NCI-H460 (cell line): ENCODE data around the gene C2orf81. TPM values are rescaled to one million over a fixed set of nuclear protein-coding genes. Genes with fewer than 3 reads are reported as not detected.
"Not testable (repeated sequence)": the region's sequence is repeated elsewhere in the genome, so short reads cannot be mapped to it uniquely, and the experiment has no call there.

Experiments
- DNase-seq: peaks from one replicate; pipeline ENCODE4 v3.0.0-alpha.2; 2016; ENCODE audit warnings: low read depth; ENCODE audit errors: extremely low read depth
- total RNA-seq: library from RNA; depleted of rRNA; stranded (reverse); fragments of >200 nt; shearing (Covaris generic); gene quantifications from 2 replicates; pipeline ENCODE4 v1.2.3, GENCODE V29; 2014

C2orf81 gene
- total RNA-seq, 1 experiment from 2014 or later, result 1.2 TPM

DNA sequence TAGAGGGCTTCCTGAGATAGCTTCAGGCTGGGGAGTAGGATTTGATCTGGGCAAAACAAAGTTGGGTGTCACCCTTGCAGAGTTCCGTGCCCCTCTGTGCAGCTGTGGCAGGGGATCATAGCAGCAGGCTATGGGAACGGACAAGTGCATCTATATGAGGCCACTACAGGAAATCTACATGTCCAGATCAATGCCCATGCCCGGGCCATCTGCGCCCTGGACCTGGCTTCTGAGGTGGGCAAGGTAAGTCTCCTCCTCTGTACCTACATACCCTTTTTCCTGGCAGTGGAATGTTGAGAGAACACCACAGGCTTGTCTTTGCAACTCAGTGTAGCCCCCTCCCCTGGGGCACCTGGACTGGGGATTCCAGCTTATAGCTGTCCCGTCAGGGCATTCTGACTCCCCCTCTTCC, 3.6 kb upstream of the C2orf81 start:
- no peak for DNase-seq

DNA sequence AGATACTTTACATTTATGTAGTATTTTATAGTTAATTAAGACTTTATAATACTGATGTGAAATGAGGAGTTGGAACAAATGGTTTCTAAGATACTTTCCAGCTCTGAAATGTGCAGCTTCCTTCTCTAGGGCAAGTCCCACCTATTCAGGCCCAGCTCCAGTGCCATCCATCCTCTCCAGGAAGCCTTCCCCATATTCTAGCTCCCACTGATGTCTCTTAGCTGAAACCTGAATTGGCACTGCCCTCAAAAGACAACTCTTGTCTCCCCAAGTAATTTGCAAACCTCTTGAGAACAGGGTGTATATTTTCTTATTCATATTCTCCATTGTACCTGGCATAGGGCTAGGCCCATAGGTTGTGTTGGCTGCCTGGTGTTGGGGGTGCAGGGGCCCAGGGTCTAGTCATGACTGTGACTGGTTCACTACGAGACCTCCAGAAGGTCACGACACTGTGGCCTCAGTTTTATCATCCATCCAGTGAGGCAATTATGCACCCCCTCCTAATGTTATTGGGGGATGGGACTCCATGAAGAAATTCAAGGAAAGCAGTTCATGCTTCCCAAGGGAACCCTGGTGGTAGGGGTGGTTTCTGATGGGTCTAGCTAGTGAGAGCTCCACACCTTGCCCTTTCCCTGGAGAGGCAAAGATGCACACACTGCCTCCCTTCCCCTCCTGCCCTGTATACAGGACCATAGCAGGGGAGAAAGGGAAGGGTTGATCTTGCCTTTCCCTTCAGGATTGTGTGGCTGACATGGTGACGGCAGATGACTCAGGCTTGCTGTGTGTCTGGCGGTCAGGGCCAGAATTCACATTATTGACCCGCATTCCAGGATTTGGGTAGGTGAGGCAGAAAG, 2.9 kb upstream of the C2orf81 start:
- DNase-seq, result no peak

DNA sequence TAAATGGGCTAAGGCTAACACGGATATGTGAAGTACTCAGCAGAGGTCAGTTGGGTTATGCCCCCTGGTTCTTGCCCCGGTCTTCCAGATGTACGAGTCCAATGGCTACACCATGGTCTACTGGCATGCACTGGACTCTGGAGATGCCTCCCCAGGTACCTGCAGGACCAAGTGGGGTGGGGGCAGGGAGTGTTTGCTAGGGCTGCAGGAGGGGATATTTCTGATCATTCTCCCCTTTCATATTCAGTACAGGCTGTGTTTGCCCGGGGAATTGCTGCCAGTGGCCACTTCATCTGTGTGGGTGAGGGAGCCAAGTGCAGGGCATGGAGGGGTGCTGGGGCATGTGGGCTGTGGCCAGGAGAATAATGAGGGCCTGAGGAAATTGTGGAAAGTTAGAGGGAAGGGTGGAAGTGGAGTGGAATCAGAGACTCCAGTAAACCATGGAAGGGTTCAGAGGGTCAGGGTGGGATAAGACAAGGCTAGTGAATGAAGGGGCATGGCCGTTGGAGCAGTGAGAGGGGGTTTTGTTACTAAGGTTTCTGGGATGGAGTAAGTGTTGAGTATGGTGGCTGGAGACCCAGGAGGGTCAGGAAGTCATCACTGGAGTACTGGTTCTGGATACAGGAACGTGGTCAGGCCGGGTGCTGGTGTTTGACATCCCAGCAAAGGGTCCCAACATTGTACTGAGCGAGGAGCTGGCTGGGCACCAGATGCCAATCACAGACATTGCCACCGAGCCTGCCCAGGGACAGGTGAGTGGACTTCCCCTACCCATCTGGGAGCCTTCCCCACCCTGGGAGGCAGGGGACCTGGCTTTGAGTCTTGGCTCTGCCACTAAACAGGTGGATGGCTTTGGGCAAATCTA, 2.0 kb upstream of the C2orf81 start:
- no peak for DNase-seq

DNA sequence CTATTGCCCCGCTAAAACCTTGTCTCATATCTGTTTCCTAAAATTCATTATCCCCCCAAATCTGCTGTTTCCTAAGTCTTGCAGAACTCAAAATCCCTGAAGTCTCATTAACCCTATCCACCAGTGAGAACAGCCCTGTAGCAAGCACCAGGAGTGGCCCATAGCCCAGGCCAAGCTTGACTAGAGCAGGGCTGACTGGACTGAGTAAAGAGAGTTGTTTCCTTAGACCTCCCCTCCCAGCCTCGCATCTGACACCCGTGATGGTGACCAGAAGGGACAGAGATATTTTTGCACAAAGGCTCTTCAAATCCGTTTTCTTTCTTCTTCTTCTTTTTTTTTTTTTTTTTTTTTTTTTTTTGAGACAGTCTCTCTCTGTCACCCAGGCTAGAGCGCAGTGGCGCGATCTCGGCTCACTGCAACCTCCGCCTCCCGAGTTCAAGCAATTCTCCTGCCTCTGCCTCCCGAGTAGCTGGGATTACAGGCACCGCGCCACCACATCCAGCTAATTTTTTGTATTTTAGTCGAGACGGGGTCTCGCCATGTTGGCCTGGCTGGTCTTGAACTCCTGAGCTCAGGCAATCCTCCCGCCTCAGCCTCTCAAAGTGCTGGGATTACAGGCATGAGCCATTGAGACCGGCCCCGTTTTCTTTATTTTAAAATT, 846 bp downstream of the C2orf81 start:
- DNase-seq, result not testable (repeated sequence)

DNA sequence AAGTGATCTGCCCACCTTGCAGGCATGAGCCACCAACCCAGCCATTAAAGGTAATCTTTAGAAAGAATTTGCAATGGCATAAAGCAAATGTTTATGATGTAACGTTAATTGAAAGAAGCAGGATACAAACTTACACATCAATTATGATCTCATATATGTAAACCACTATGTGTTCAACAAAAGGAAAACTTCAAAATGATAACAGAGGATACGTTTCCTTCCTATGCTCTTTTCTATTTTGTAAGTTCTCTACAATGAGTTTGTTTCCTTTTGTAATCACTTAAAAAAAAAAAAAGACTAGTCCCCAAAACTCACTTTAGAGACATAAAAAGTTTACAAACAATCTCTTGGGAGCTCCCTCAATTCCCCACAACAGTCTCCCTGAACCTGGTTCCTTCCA, 1.4 kb downstream of the C2orf81 start:
- DNase-seq, result no peak

DNA sequence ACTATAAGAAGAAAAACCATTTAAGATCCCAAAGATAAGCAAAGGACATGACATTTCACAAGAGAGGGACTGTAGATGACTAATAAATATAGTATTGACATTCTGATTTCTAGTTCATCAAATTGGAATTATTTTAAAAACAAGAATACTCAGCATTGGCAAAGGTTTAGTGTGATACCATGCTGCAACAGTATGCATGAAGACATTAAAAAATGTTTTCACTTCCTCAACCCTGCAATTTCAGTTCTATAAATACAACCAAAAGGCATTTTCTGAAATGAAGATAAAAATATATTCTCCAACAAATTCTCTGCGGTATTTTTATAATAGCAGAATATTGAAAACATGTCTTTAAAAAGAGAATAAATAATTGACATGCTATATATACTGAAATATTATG, 2.1 kb downstream of the C2orf81 start:
- no peak for DNase-seq

- DNase-seq, result no peak
These were observed 3.1 kb downstream of the C2orf81 start for GRCh38 chr2:74418312-74418711.

DNA sequence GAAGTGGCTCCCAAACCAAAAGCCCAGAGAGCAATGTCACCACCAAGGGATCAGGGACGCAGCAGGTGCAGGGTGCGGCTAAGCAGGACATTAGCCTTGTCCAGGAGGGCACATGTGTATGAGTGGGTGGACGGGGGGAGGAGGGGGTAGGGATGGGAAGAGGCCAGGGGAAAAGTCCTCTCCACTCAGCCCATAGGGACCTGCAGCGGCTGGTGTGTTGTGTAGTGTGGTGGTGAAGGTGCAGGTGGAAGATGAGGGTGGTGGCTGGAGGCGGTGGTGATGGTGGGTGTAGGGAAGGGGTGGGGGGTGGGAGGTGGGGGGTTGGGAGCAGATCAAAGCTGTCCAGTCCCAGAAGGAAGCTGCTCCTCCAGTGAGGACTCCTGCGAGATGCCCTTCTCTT, 3.7 kb downstream of the C2orf81 start:
- DNase-seq, result no peak

DNA sequence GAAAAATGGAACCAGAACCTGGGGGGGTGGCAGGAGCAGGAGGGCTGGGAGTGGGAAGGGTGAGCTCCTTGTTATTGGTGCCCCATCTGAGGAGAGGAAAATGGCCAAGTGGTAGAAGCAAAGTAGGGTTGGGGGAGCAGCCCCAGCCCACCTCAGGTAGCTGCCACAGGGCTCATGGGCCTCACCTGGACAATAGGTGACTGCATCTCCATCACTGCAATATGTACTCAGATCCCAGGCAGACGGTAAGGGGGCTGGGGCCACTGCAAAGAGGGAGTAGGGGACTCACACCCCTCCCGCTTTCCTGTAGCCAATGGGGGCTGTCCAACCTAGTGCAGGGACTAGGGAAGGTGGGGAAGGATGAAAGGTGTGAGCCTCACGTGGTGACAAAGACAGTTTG, 4.2 kb downstream of the C2orf81 start:
- no peak for DNase-seq

DNA sequence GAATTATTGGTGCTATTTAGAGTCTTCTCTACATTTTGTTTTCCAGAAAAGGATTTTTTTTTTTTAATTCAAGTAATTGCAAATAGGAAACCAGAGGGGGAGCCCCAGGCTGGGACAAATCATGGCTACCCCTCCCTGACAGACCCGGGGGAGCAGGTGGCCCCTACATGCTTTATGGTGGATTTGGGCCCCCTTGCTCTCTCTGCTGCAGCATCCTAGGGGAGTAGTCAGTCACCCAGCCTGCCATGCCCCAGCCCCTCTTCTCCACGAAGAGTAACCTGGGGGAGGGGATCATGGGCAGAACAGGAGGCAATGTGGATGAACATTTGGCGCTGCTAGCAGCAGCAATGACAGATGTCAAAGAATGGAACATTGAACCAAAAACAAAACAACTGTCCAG, 4.6 kb downstream of the C2orf81 start:
- no peak for DNase-seq

DNA sequence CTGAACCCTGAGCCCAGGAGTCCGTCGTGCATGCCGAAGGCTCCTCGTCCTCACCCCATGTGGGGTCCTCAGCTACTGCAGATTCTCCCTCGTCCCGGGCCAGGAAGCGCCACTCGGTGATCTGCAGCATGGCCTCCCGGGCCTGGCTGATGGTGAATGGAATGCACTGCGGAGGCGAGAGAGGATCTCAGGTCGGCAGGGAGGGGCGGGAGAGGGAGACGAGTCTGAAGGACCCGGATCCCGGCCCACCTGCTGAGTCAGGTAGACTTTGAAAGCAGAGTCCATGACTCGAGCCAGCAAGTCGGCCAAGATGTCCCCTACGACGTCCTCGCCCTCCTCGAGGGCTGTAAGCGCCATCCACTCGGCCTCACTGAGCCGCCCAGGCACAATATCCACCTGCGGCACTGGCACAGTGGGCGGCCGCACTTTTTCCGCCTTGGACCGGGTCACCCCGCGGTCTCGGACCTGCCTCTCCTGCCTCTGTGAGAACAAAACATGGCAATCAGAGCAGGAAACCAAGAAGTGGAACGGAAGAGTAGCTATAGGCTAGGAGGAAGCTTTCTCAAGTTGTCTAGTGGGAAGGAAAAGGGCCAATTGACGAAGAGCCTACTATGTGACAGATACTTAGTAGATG, 5.5 kb downstream of the C2orf81 start:
- DNase-seq, result no peak

DNA sequence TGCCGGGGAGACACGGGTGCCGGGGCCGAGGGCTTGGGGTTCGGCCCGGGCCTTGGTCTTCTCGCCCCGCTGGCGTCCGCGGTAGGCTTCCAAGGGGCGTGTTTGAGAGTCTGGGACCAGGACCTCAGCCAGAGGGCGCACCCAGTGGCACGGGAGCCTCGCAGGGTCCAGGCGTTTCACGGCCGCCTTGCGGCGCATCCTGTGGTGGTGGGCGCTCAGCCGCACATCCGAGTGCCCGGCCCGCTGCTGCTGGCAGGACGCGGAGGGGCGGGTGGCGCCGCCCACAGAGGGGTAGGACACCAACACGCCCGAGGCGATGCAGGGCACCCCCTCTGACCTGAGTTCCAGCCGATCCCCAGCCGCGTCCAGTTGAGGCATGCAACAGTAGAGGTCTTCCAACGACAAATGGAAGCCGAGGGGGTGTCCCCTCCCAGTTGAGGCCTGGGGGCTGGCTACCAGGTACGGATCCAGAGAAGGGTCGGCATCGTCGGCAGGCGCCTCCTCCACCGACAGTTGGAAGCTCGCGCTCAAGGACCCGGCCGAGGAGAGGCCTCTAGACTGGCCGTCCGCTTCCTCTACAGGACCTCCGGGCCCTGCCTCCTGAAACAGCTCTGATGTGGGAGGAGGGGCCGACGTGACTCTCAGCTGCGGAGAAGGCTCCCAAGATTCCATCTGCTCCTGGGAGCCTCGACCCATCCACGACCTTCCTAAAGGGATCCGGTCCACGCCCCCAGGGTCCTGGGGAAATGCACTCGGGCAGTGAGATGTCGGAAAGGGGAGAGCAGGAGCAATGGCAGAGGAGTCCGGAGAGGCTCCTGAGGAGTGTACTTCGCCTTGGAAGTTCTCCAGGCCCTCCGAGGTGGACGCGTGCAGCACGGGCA, 6.3 kb downstream of the C2orf81 start:
- DNase-seq, result no peak

DNA sequence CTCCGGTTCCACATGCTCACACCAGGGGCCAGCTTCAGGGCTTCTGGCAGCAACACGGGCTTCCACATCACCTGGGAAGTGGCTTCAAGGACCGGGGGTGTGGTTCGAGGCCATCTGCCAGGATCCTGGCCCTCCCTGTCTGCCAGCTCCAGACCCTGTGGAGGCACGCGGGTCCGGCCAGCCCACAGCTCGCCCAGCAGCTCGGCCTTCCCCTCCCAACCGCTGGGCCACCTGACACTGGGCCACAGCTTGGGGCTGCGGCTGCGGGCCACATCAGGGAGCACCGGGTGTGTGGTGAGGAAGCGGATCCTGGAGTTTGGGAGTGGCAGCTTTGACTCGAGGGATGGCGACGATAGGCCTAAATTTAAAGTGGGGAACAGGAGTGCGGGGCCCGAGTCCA, 7.0 kb downstream of the C2orf81 start:
- DNase-seq, result no peak

DNA sequence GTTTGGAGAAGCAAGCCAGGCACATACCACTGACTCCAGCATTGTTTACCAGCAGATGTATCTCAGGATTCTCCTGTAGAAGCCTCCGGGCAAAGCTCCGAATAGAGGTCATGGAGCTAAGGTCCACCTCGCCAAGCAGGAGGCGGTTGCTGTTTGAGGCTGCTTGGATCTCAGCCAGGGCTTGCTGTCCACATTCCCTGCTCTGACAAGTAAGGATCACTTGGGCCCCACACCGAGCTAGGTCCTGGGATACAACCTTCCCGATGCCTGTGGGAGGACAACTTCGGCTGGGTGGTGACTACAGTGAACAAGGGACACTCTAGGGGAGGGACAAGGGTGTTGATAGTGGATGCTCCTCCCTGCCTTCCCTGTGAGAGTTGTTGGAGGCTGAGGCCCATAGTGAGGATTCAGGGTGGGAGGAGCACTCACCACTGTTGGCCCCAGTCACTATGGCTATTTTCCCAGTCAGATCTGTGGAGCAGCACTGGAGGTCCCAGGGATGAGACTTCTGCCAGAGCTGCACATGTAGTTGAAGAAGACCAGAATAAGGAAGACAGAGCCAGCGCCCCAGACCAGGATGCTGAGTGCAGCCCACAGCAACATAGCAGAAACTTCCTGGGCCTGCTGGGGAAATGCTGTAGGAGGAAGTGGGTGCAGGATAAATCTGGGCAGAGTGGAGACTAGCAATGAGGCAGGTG, 8.3 kb downstream of the C2orf81 start:
- DNase-seq, result no peak

DNA sequence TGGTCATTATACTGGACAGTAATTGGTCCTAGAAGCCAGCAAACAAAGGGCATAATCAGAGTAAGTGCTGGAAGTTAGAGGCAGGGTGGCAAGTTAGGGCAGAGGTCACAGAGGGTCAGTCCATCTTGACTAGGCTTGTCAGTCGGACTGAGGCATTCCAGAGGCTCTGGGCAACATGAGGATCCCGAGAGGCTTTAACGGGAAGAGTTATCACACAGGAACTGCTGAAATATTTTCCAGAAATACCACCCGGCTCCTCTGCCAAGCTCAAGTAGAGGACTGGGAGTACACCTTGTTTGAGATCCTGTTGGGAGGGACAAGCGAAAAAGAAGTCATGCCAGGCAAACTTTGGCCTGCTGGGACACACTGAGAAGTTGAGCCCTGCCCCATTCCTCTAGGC, 13.7 kb downstream of the C2orf81 start:
- DNase-seq, result no peak

DNA sequence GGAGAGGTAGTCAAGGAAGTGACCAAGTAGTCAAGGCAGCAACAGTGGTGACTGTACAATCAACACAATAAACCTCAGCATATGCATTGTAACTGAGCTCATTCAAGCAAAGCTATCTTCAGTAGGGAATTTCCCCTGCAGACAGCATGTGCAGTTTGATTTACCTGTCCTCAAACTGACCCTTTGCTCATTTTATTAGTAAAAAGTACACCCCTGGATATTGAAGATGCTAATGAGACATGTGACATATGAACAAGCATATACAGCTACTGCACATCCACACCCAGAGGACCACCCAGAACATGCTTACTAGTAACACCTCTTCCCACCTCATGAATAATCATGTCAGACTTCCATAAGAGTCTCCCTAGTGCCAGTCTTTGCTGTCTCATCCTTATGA, 15.4 kb downstream of the C2orf81 start:
- DNase-seq, result no peak

DNA sequence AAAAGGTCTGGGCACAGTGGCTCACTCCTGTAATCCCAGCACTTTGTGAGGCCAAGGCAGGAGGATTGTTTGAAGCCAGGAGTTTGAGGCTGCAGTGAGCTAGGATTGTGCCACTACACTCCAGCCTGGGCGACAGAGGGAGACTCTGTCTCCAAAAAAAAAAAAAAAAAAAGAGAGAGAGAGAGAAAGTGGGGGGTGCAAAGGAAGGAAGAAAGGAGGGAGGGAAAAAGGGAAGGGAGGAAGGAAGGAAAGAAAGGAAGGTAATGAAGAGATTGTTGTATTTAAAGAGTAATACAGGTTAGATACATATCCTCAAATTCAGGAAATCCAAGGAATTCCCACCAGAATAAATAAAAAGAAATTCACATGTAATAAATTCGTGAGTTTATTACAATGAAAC, 19.5 kb downstream of the C2orf81 start:
- no peak for DNase-seq

DNA sequence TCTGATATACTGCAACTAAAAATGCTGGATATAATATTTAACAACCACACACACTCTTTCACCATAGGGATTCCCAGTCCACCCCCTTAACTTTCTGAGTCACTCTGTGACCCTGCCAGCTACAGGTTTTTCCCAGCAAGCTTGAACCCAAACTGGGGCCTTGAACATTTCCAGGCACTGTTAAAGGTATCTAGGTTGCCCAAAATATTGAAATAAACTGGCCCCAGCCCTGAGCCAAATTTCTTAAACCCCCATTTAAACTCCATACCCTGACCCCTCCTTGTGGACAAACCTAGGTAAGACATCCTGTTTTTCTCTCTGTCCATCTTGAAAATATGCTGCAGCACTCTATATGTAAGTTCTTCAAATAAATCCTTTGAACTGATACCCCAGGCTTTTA, 21.6 kb downstream of the C2orf81 start:
- DNase-seq, result no peak

DNA sequence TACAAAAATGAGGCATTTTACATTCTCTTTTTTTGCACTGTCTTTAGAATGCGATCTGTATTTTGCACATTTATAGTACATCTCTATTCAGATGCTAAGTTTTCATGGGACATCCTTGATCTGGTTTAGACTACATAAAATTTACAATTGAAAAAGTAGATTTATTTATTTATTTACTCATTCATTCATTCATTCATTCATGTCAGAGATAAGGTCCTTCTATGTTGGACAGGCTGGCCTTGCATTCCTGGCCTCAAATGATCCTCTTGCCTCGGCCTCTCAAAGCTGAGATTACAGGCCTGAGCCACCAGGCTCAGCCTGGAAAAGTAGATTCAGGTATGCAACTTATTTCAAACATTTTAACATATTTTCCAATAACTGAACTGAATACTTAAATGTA, 25.3 kb downstream of the C2orf81 start:
- DNase-seq, result no peak
